Fibroblast of upper back skin (primary cell): ENCODE results near the gene HEATR5A.

Source experiments
- DNase-seq: peaks from one replicate; pipeline ENCODE4 v3.0.0-alpha.2; 2013

HEATR5A gene

GRCh38 chr14:31425905-31426304 lies 5.6 kb upstream of the HEATR5A start:
- no peak for DNase-seq

- no peak for DNase-seq
Measured at GRCh38 chr14:31421200-31421599, 850 bp upstream of the HEATR5A start.

GRCh38 chr14:31419967-31420318 lies 407 bp downstream of the HEATR5A start:
- no peak for DNase-seq

GRCh38 chr14:31419179-31419966 lies 977 bp downstream of the HEATR5A start:
- DNase-seq = peak; percentile 25

GRCh38 chr14:31418440-31418839 lies 1.9 kb downstream of the HEATR5A start:
- no peak for DNase-seq

- DNase-seq = no peak
Measured at GRCh38 chr14:31414190-31414833, 6.0 kb downstream of the HEATR5A start.

GRCh38 chr14:31411218-31411727 lies 9.1 kb downstream of the HEATR5A start:
- DNase-seq = peak; percentile 25

- DNase-seq = no peak
Measured at GRCh38 chr14:31410048-31410650, 10.2 kb downstream of the HEATR5A start.

- DNase-seq = no peak
Measured at GRCh38 chr14:31408421-31408820, 11.9 kb downstream of the HEATR5A start.

- no peak for DNase-seq
Measured at GRCh38 chr14:31405599-31406232, 14.6 kb downstream of the HEATR5A start.

GRCh38 chr14:31405106-31405505 lies 15.2 kb downstream of the HEATR5A start:
- no peak for DNase-seq

GRCh38 chr14:31403707-31404106 lies 16.6 kb downstream of the HEATR5A start:
- no peak for DNase-seq

- DNase-seq = no peak
Measured at GRCh38 chr14:31402764-31403439, 17.4 kb downstream of the HEATR5A start.

- no peak for DNase-seq
Measured at GRCh38 chr14:31401369-31401932, 18.9 kb downstream of the HEATR5A start.

- no peak for DNase-seq
Measured at GRCh38 chr14:31400031-31400638, 20.2 kb downstream of the HEATR5A start.

- no peak for DNase-seq
Measured at GRCh38 chr14:31395572-31396205, 24.7 kb downstream of the HEATR5A start.

- no peak for DNase-seq
Measured at GRCh38 chr14:31395119-31395518, 25.2 kb downstream of the HEATR5A start.

- no peak for DNase-seq
Measured at GRCh38 chr14:31391977-31392503, 28.3 kb downstream of the HEATR5A start.

- no peak for DNase-seq
Measured at GRCh38 chr14:31391473-31391872, 28.9 kb downstream of the HEATR5A start.

GRCh38 chr14:31389946-31390345 lies 30.4 kb downstream of the HEATR5A start:
- DNase-seq = no peak

- DNase-seq = no peak
Measured at GRCh38 chr14:31388687-31389413, 31.5 kb downstream of the HEATR5A start.
